Measurements from ENCODE around the gene EIF4A2. TPM values are rescaled to one million over a fixed set of nuclear protein-coding genes. Genes with fewer than 3 reads are reported as not detected.
"Not testable (repeated sequence)": the region's sequence is repeated elsewhere in the genome, so short reads cannot be mapped to it uniquely, and the experiment has no call there.

The EIF4A2 gene
- total RNA-seq, 1 donor from 2014 or later: 1,507 TPM

- no peak for DNase-seq (ENCODE audit: low spot score in 2 of 2)
- FAIRE-seq: no peak
These were observed 1.6 kb downstream of the EIF4A2 start for GRCh38 chr3:186784820-186785494.

DNA sequence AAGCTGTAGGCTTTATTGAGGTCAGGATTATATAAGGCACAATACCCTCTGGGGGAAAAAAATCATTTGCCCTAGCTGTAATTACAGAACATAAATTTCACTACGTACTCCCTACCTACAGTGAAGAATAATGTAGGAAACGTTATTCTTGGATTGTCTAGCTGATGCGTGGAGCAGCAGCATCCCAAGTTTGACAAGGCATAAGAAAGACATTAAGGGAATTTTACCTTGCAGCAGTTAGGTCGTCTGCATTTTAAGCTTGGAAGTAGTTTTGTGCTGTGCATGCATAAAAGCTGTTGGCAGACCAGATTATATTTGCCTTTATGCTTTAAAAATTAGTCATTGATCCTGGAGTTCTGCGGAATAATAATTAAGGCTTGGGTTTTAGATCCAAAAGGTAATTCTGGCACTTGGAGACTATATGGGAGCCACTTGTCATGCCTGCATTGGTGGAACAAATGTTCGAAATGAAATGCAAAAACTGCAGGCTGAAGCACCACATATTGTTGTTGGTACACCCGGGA is 2.2 kb downstream of the EIF4A2 start:
- FAIRE-seq: no peak
- DNase-seq (ENCODE audit: low spot score in 2 of 2): no peak

DNA sequence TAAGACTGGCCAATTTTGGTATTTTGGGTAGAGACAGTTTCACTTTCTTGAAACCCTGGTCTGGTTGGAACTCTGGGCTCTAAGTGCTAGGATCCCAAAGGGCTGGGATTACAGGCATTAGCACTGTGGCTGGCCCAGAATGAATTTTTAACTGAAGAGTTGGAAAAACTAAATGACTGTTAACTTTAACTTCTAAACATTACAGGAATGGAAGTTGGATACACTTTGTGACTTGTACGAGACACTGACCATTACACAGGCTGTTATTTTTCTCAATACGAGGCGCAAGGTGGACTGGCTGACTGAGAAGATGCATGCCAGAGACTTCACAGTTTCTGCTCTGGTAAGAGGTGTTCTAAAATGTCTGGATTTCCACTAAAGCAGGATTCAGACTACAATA is 3.5 kb downstream of the EIF4A2 start:
- FAIRE-seq (no peak), DNase-seq (ENCODE audit: low spot score in 2 of 2) (no peak)

- FAIRE-seq (no peak), DNase-seq (ENCODE audit: low spot score in 2 of 2) (no peak)
These were observed 4.5 kb downstream of the EIF4A2 start for GRCh38 chr3:186787642-186788481.

GRCh38 chr3:186788482-186789370 is 5.3 kb downstream of the EIF4A2 start:
- DNase-seq (ENCODE audit: low spot score in 2 of 2) (no peak), FAIRE-seq (no peak)

DNA sequence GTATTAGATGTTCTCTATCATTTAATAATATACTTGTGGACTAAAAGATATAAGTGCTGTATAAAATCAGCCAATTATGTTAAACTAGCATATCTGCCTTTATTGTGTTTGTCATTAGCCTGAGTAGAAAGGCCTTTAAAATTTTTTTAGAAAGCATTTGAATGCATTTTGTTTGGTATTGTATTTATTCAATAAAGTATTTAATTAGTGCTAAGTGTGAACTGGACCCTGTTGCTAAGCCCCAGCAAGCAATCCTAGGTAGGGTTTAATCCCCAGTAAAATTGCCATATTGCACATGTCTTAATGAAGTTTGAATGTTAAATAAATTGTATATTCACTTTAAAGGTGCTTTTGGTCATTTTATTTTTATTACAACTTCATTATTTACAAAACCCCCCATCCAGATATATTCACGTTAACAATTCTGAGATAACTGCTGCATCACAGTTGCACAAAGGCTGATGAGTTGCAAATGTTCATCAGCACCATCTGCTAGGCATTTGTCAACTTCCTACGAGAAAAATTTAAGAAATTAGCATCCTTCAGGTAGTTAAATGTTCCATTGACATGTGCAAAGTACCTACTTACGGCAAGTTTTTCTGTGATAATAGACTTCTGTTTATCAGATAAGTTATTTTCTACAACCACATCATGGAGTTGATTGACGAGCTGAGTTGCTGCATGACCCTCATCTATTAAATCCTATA is 6.3 kb downstream of the EIF4A2 start:
- DNase-seq (ENCODE audit: low spot score in 2 of 2): no peak
- no peak for FAIRE-seq

GRCh38 chr3:186790261-186790981 is 7.0 kb downstream of the EIF4A2 start:
- FAIRE-seq: no peak
- DNase-seq (ENCODE audit: low spot score in 2 of 2): no peak

- no peak for DNase-seq (ENCODE audit: low spot score in 2 of 2)
- no peak for FAIRE-seq
These were observed 15.0 kb downstream of the EIF4A2 start for GRCh38 chr3:186798239-186798874.

DNA sequence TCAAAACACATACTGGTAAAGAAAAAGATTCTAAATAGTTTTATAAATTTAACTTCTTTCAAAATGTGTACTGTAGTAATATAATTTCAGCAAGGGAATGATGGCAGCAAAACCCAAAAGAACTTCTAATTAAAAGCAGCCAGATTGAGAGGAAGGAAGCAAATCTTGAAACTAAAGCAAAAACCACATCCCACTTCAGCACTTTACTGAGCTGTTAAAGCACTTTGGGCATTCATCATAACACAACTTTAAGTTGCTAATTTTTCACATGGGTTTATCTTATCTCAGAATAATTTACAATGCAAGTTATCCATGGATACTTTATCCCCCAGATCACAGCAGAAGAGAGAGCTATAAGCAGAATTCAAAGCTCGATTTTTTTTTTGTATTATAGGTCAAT is 16.9 kb downstream of the EIF4A2 start:
- DNase-seq (ENCODE audit: low spot score in 2 of 2) (no peak), FAIRE-seq (no peak)

DNA sequence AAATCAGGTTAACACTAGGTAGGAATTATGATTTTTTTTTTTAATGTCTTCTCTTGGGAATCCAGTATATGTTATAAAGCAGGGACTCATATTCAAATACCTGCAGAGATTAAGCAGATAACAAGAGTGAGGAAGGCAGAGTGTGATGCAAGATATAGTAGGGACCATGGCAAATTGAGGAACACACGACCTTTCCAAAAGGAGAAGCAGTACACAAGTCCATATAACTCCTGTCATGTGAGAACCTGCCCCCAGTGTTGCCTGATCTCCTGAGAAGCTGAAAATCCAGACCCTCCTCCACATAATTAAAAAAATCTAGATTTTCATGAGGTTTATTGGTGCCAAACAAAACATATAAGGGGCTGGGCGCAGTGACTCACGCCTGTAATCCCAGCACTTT is 19.3 kb downstream of the EIF4A2 start:
- FAIRE-seq (no peak), DNase-seq (ENCODE audit: low spot score in 2 of 2) (no peak)

DNA sequence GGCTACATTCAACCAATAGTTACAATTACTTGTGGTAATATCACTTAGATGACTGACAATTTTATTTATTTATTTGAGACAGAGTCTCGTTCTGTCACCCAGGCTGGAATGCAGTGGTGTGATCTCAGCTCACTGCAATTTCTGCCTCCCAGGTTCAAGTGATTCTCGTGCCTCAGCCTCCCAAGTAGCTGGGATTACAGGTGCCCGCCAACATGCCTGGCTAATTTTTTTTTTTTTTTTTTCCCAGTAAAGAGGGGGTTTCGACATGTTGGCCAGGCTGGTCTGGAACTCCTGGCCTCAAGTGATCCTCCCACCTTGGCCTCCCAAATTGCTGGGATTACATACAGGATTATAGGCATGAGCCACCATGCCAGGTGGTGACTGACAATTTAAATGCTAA is 20.1 kb downstream of the EIF4A2 start:
- not testable (repeated sequence) for DNase-seq (ENCODE audit: low spot score in 2 of 2); FAIRE-seq

- FAIRE-seq: no peak
- peak; percentile 77 to 84 for DNase-seq (ENCODE audit: low spot score in 2 of 2)
These were observed 23.0 kb downstream of the EIF4A2 start, which contains the start of gene RFC4 for GRCh38 chr3:186806089-186807055. TSS of gene RFC4 (minus strand) at chr3:186806482. CDS start at chr3:186804713, 1,769 bp downstream.

GRCh38 chr3:186807231-186807630 is 23.9 kb downstream of the EIF4A2 start:
- no peak for FAIRE-seq
- no peak for DNase-seq (ENCODE audit: low spot score in 2 of 2)

DNA sequence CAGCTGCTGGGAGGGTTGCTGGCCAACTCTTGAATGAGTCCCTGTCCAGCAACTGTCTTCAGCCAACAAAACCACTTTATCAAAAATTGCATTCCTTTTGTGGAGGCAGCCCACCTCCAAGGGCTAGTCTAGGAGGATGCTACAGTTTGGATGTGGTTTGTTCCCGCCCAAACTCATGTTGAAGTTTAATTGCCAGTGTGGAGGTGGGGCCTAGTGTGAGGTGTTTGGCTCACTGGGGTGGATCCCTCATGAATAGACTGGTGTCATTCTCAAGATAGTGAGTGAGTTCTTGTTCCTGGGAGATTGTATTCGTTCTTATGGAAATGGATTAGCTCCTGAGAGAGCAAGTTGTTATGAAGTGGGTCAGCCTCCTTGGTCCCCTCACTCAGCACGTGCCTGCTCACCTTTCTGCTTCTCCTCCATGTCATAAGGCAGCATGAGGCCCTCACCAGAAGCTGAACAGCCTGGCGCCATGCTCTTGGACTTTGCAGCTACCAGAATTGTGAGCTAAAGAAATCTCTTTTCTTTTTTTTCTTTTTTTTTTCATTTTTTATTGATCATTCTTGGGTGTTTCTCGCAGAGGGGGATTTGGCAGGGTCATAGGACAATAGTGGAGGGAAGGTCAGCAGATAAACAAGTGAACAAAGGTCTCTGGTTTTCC is 27.1 kb downstream of the EIF4A2 start:
- FAIRE-seq (no peak), DNase-seq (ENCODE audit: low spot score in 2 of 2) (no peak)

DNA sequence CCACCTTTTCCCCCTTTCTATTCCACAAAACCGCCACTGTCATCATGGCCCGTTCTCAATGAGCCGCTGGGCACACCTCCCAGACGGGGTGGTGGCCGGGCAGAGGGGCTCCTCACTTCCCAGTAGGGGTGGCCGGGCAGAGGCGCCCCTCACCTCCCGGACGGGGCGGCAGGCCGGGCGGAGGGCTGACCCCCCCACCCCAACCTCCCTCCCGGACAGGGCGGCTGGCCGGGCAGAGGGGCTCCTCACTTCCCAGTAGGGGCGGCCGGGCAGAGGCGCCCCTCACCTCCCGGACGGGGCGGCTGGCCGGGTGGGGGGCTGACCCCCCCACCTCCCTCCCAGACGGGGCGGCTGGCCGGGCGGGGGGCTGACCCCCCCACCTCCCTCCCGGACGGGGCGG is 27.9 kb downstream of the EIF4A2 start:
- not testable (repeated sequence) for FAIRE-seq; DNase-seq (ENCODE audit: low spot score in 2 of 2)

DNA sequence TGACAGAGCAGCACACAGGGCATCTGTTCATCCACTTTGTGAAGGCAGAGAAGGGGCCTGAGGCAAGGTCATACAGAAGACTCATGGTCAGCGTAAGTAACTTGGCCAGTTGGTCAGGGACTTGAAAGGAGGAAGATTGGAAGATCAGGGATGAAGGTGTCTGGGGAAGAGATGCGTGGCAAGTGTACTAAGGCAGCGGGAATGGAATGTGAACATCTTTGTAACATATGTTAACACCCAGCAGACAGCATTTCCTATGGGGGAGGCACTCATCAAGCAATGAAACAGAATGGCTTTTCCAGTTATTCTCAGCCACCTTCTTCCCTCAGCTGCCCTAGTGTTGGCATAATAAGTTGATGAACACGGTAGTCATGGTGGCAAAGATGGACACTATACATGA is 30.7 kb downstream of the EIF4A2 start:
- FAIRE-seq (no peak), DNase-seq (ENCODE audit: low spot score in 2 of 2) (no peak)

DNA sequence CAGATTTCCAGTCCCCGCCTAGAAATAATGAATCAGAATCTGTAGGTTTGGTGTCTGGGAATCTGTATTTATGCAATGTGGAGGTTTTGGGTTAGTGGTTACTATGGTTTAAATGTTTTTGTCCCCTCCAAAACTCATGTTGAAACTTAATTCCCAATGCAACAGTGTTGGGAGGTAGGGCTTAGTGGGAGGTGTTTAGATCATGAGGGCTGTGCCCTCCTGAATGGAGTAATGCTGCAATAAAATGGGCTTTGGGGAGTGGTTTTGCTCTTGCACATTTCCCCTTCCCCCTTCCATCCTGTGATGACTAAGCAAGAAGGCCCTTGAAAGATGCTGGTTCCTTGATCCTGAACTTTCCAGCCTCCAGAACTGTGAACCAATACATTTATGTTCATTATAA is 32.1 kb downstream of the EIF4A2 start:
- FAIRE-seq: no peak
- DNase-seq (ENCODE audit: low spot score in 2 of 2): no peak

Data from frontal cortex (tissue), 4 donors.